Colon (tissue), 2 donors: ENCODE measurements around the gene CABP1.
"Not testable (repeated sequence)": the region's sequence is repeated elsewhere in the genome, so short reads cannot be mapped to it uniquely, and the experiment has no call there.

Experiments
- FAIRE-seq: peaks from 2 replicates; lab custom pipeline; 2012; peaks lifted over from hg19 to GRCh38; lab: Jason Lieb, UNC
- donor health status: control.
- donor health status: control.

The CABP1 gene

GRCh38 chr12:120639771-120640721 lies at the start of gene CABP1:
CABP1 (plus strand) TSS chr12:120640626; CDS start chr12:120640686, 60 bp downstream.
- no peak for FAIRE-seq

- FAIRE-seq, result no peak
These were observed 49.6 kb upstream of the CABP1 start for GRCh38 chr12:120590741-120591407.

- no peak for FAIRE-seq
These were observed 48.0 kb upstream of the CABP1 start for GRCh38 chr12:120592121-120593049.

GRCh38 chr12:120596901-120597300 lies 43.5 kb upstream of the CABP1 start:
- FAIRE-seq, result no peak

GRCh38 chr12:120597861-120598260 lies 42.6 kb upstream of the CABP1 start:
- FAIRE-seq, result no peak

GRCh38 chr12:120598674-120599463 lies 41.6 kb upstream of the CABP1 start:
- FAIRE-seq, result no peak

- no peak for FAIRE-seq
These were observed 40.5 kb upstream of the CABP1 start for GRCh38 chr12:120599672-120600552.

GRCh38 chr12:120602416-120602815 lies 38.0 kb upstream of the CABP1 start:
- not testable (repeated sequence) for FAIRE-seq

GRCh38 chr12:120610560-120610959 lies 29.9 kb upstream of the CABP1 start:
- FAIRE-seq, result no peak

- FAIRE-seq, result not testable (repeated sequence)
These were observed 28.9 kb upstream of the CABP1 start for GRCh38 chr12:120611534-120611933.

GRCh38 chr12:120614848-120615247 lies 25.6 kb upstream of the CABP1 start:
- FAIRE-seq, result no peak

- not testable (repeated sequence) for FAIRE-seq
These were observed 23.2 kb upstream of the CABP1 start for GRCh38 chr12:120617193-120617592.

- FAIRE-seq, result not testable (repeated sequence)
These were observed 22.7 kb upstream of the CABP1 start for GRCh38 chr12:120617767-120618166.

GRCh38 chr12:120618954-120619615 lies 21.3 kb upstream of the CABP1 start:
- FAIRE-seq, result no peak

GRCh38 chr12:120620624-120621023 lies 19.8 kb upstream of the CABP1 start:
- no peak for FAIRE-seq

- no peak for FAIRE-seq
These were observed 14.6 kb upstream of the CABP1 start for GRCh38 chr12:120625557-120626419.

- FAIRE-seq, result no peak
These were observed 11.5 kb upstream of the CABP1 start for GRCh38 chr12:120628919-120629318.

GRCh38 chr12:120630104-120630892 lies 10.1 kb upstream of the CABP1 start:
- no peak for FAIRE-seq
